A673 (cell line): ENCODE results near the gene HUS1B.

Experiments
- EZH2 ChIP-seq: fragments of 200-600 bp; sonication (generic); IDR thresholded peaks from 2 replicates; pipeline ENCODE4 v1.6.1; 2017; ENCODE audit warnings: borderline replicate concordance, low read depth, mild to moderate bottlenecking, mixed read lengths, antibody characterized with exemption, low read length; ENCODE audit not compliant: poor library complexity, severe bottlenecking
- TF ChIP-seq, protein P1 (sequence below): fragments of 300-800, 200-600 bp; sonication (generic); conservative IDR thresholded peaks from 2 replicates; pipeline ENCODE4 v1.5.1; 2017; ENCODE audit warnings: low read depth, mild to moderate bottlenecking, antibody characterized with exemption, low read length, moderate library complexity, mixed read lengths

DNA sequence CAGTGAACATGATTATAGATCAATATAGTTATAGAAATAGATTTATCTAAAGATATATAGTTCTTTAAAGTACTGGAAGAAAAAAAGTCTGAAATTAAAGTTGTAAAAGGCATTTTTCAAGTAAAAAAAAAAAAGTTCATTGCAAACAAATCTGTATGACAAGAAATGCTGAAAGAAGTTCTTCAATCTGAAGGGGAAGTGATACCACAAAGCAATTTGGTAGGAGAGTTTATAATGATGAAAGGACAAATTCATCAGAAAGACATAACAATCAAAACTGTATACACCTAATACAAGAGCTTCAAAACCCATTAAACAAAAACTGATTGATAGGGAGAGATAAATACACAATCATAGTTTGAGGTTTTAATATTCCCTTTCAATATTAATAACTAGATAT lies 14.1 kb downstream of the HUS1B start:
- TF ChIP-seq, protein P1, sequence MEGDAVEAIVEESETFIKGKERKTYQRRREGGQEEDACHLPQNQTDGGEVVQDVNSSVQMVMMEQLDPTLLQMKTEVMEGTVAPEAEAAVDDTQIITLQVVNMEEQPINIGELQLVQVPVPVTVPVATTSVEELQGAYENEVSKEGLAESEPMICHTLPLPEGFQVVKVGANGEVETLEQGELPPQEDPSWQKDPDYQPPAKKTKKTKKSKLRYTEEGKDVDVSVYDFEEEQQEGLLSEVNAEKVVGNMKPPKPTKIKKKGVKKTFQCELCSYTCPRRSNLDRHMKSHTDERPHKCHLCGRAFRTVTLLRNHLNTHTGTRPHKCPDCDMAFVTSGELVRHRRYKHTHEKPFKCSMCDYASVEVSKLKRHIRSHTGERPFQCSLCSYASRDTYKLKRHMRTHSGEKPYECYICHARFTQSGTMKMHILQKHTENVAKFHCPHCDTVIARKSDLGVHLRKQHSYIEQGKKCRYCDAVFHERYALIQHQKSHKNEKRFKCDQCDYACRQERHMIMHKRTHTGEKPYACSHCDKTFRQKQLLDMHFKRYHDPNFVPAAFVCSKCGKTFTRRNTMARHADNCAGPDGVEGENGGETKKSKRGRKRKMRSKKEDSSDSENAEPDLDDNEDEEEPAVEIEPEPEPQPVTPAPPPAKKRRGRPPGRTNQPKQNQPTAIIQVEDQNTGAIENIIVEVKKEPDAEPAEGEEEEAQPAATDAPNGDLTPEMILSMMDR, result no peak
- TF ChIP-seq EZH2, result no peak
